GM04504 (cell line): ENCODE data around the gene EFEMP2.

Experiments used
- DNase-seq: peaks from one replicate; pipeline ENCODE4 v3.0.0-alpha.2; 2012; ENCODE audit warnings: low read depth

EFEMP2 gene

GRCh38 chr11:65884716-65885092, 12.1 kb upstream of the EFEMP2 start:
- no peak for DNase-seq

DNA sequence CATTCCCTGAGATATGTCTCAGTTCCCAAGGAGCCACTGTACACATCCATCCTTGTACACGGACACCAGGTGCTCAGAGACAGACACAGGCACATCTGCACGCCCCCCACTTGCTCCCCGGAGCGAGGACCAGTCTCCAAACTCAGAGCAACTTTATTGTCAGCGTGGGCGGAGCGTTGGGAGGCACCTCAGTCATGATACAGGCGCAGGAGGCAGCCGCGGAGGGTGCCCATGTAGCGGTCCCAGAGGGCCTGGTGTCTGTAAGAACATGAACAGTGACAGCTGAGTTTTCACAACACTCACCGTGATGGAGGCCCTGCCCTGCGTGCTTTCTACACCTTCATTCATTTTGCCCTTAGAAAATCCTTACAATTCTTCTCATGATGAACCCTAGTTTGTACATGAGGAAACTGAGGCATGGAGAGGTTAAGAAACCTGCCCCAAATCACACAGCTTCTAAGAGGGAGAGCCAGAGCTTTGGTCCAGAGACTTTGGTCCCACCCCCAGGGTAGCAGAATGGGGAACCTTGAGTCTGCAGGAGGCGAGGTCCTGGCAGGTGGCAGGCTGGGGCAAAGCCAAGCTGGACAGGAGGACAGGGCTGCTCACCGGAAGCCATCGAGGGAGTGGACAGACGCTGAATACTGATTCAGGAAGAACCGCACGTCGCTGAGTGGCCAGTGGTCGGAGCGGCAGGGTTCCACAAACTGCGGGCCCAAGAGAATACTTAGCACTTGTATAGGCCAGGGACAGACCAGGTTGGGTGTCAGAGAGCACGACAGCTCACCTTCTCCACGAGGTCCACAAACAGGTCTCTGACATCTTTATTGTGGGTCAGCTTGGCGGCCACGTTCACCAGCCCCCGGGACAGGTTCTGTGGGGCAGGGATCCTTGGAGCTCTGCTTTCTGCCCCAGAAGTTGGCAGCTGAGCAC, 11.5 kb upstream of the EFEMP2 start:
- no peak for DNase-seq

GRCh38 chr11:65883058-65883761, 10.6 kb upstream of the EFEMP2 start:
- no peak for DNase-seq

DNA sequence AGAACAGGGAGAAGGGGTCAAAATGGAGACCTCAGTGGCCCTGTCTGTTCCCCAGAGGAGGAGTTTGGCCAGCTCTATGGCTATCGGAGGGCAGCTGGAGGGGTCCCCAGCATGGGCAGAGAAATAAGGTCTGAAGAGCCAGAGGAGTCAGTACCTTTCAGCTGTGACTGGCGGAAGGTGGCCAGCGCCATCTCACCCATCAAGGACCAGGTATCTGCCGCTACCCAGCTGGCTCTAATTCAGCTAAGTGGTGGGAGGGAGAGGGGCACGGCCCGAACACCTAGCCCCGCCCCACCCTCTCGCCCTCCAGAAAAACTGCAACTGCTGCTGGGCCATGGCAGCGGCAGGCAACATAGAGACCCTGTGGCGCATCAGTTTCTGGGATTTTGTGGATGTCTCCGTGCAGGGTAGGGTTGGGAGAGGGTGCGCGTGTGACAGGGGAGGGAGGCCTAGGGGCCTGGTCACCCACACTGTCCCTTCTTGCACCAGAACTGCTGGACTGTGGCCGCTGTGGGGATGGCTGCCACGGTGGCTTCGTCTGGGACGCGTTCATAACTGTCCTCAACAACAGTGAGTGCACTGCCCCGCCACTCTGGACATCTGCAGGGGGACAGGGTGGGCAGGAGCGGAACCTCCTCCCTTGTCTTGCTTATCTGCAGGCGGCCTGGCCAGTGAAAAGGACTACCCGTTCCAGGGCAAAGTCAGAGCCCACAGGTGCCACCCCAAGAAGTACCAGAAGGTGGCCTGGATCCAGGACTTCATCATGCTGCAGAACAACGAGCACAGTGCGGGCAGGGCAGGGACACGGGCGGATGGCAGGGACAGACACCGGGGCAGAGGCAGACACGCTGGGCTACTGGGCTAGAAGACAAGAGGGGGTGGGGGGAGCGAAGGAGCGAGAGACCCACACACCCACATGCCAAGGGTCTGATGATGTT, 9.8 kb upstream of the EFEMP2 start:
- DNase-seq: no peak

- no peak for DNase-seq
Measured at GRCh38 chr11:65880844-65881421, 8.3 kb upstream of the EFEMP2 start.

GRCh38 chr11:65880027-65880426, 7.4 kb upstream of the EFEMP2 start:
- DNase-seq: no peak

GRCh38 chr11:65879617-65880016, 7.0 kb upstream of the EFEMP2 start, which contains the start of gene CTSW:
CTSW (plus strand) TSS chr11:65879837; CDS start chr11:65879855, 18 bp downstream.
- DNase-seq: no peak

- peak; percentile 87 for DNase-seq
Measured at GRCh38 chr11:65873318-65874156, 937 bp upstream of the EFEMP2 start.

DNA sequence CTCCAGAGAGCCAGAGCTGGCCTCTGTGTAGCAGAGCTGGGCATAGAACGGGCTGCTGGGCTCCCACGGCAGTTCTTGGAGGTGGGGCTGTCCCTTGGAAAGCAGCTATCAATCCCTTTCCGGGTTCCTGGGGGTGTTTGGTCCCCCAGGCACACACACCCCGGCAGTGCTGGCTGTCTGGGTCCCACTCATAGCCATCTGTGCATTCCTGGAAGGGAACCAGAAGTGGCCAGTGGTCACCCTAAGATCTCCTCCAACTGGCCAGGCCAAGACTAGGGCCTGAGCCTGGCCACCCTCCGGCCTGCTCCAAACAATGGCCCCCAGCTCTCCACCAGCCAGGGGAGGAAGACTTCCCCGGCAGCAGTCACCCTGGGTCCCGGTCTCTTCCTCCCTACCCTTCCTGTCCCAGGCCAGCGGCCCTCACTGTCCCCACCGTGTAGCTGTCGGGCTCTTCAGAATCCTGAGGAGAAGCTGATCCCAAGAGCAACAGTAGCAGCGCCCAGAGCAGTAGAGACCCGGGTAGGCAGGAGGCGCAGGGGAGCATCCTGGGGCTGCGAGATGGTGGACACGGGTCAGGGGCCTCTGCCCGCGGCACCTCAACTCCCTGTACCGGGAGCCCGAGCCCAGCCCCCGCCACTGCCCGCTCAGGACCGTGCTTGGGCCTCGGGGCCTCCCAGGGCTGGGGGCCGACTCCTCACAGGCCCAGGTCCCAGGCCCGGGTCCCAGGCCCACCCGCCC, 620 bp downstream of the EFEMP2 start:
- no peak for DNase-seq

DNA sequence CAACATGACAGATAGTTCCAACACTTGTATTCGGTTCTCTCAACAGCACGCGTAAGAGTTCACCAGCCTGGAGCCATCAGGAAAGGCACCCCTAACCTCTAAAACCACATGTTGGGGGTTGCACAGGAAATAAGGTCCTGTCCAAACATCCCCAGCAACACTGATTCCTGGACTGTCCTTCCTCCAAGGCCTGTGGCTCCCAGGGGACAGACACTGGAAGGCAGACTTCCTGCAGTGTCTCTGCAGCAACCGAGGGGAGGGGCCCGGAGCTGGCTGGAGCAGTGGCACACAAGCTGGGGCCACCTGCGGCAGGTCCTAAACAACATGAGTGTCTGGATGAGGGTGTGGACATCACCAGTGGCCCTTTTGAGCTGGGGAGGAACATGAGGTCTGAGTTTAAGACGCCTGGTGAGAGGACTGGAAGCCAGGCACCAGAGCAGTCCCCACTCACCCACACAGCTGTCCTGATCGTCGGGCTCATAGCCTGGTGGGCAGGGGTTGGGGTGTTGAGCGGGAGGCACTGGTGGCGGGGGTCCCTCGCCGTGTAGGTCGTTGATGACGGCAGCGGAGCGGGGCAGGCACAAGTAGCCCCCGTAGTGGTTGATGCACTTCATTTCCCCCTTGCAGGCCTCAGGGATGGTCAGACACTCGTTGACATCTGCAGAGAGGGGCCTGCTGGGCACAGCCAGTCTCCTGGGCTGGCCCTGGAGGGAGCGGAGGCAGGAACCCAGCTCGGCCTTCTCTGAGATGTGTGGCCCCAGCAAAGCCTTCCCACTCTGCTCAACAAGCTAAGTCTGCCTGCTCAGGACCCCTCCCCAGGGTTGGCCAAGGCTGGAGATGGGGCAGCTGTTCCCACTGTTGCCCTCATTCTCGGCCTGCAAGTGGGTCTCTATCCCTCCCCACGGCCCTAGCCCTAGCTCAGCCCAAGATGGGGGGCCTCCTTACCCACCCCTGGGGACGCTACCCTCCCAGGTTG, 1.6 kb downstream of the EFEMP2 start:
- no peak for DNase-seq

DNA sequence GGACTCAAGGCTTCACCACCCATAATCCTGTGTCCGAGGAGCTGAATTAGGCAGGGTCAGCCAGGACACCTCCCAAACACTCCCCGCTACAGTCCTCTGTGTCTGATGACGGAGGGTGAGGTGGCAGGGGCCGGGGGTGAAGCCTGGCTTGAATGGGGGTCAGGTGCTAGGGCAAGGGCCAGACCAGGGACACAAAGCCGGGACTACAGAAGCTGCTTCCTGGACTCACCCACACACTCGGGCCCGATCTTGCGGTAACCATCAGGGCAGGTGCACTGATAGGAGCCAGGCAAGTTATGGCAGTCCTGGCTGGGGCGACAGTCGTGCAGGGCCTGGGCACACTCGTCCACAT, 2.3 kb downstream of the EFEMP2 start:
- DNase-seq: no peak

GRCh38 chr11:65869643-65870306, 2.8 kb downstream of the EFEMP2 start:
- no peak for DNase-seq

GRCh38 chr11:65868907-65869306, 3.7 kb downstream of the EFEMP2 start:
- no peak for DNase-seq

DNA sequence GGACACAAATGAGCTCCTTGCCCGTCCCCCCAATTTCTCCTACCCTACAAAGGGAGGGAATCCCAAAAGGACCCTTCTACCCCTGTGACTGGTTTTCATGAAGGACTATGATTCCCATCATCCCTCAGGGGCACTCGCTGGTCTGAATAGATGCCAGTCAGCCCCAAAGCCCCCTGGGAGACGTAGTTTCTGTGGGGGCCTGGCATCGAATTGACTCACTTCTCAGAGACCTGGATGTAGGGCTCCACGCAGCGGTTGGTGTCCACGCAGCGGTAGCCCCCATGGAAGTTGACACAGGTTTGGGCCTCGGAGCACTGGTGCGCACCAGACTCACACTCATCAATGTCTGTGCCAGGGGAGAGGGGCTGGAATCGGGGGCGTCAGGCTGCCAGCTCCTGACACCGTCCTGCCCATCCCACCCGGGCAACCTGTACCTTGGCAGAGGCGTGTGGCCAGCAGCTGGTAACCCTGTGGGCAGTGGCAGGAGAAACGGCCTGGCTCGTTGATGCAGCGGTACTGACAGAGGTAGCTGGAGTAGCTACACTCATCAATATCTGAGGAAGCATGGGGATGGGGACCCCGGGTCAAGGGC, 4.4 kb downstream of the EFEMP2 start:
- DNase-seq: no peak

DNA sequence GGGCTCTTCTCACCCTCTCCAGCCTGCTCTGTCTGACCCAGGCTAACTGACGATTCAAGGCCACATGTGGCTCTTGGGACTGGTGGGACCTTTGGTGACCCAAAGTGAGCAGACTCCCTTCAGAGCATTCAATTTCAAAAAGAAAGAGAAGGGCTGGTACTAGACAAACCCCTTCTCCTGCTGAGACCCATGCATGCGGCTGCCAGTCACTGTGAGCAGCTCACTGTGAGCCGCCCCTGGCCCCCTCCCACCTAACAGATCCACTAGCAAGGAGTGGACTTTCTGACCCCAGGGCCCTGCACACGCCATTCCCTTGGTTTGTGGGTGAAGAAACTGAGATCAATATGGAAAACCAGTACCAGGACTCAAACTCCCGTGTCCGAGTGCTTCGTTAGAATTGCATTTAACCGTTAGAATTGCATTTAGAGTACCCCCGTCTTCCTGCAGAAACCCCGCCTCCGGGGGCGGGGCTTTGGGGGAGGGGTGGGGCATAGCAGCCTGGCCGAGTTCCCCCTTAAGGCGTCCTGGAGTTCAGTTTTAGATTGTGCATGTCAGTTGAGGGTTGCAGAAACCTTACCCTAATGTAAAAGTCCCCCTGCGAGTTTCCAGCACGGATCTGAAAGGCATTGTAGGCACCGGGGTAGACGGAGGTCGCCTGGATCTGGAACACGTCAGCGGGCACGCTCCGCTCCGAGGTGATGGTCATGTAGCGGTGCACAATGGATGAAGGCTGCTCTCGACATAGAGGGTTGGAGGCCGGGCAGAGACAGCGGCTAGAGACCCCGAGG, 5.1 kb downstream of the EFEMP2 start:
- DNase-seq: no peak

DNA sequence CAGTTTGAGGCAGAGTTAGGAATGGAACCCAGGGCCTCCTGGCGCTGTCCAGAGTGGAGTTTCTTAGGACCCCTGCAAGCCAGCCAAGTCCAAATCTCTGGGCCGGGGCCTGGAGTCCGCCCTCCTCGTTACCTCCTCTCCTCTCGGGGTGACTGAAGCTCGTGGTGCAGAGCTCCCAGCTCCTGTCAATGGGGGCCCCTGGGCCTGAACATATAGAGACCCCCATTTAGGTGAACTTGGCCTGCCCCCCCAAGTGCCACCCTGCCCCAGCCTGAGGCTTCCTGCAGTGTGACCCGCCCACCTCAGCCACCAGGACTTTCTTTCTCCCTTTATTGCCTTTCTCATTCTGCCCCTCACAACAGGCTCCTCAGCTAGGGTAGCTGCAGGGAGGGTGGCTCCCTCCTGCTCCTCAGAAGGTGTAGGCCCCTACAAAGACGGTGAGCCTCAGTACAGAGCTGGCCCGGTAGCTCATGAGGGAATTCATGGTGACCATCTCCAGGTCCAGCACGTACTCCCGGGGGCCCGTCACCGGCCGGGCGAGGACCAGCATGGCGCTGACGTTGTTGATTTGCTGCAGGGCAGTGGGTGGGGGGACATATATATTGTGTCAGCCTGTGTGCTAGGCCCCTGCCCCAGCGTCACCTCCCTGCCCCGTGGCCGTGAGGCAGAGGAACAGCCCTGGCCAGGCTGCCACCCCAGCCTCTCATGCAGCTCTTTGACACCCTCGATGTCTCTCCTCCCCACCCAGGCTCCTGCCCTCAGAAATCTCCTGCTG, 5.9 kb downstream of the EFEMP2 start:
- no peak for DNase-seq
